Esophagus (tissue), 2 donors: ENCODE data around the gene CMTM7. TPM values are rescaled to one million over a fixed set of nuclear protein-coding genes. Genes with fewer than 3 reads are reported as not detected.
"Not testable (repeated sequence)": the region's sequence is repeated elsewhere in the genome, so short reads cannot be mapped to it uniquely, and the experiment has no call there.

Source experiments
- H3K27ac ChIP-seq, 2 donors: one replicate each; pipeline ENCODE4 v1.5.1; 2013; ENCODE audit warnings: low read depth in 2 of 2, mild to moderate bottlenecking in 2 of 2, inconsistent platforms in 1 of 2, low read length in 1 of 2, moderate library complexity in 1 of 2
- H3K27me3 ChIP-seq, 2 donors: one replicate each; pipeline ENCODE4 v1.6.1; 2013; ENCODE audit warnings: low read length in 2 of 2, control low read depth in 1 of 2, mild to moderate bottlenecking in 1 of 2; ENCODE audit not compliant: insufficient read depth in 2 of 2, control insufficient read depth in 1 of 2
- H3K36me3 ChIP-seq, 2 donors: one replicate each; pipeline ENCODE4 v1.6.1; 2013; ENCODE audit warnings: low read length in 1 of 2; ENCODE audit not compliant: control insufficient read depth in 2 of 2, insufficient read depth in 2 of 2
- H3K4me1 ChIP-seq, 2 donors: one replicate each; pipeline ENCODE4 v1.6.1; 2013; ENCODE audit warnings: low read length in 1 of 2; ENCODE audit not compliant: control insufficient read depth in 2 of 2, insufficient read depth in 2 of 2
- H3K4me3 ChIP-seq, 2 donors: one replicate each; pipeline ENCODE4 v1.5.1; 2013; ENCODE audit warnings: low read length in 2 of 2, mild to moderate bottlenecking in 2 of 2, low read depth in 1 of 2, moderate library complexity in 1 of 2
- H3K9me3 ChIP-seq, 2 donors: one replicate each; pipeline ENCODE4 v1.6.1; 2013; ENCODE audit warnings: mild to moderate bottlenecking in 2 of 2, low read depth in 1 of 2, low read length in 1 of 2, moderate library complexity in 1 of 2; ENCODE audit not compliant: control insufficient read depth in 2 of 2, insufficient read depth in 1 of 2
- WGBS, 2 donors: extraction: QIAGEN DNeasy Blood & Tissue Kit; methylation state at CpG; one replicate each; pipeline ENCODE4 v1.1.7; 2013; 5-methylcytosine and 5-hydroxymethylcytosine counted together
- polyA plus RNA-seq, 2 donors: library from polyadenylated mRNA; stranded (reverse); fragments of 200-250 nt; gene quantifications; one replicate each; pipeline ENCODE4 v1.2.3, GENCODE V29; 2013
- donor health status: healthy with polysubstance abuse.
- donor health status: Bipolar disorder and iron deficiency.

The CMTM7 gene
- polyA plus RNA-seq, 2 donors = 0.79 to 1.6 TPM

DNA sequence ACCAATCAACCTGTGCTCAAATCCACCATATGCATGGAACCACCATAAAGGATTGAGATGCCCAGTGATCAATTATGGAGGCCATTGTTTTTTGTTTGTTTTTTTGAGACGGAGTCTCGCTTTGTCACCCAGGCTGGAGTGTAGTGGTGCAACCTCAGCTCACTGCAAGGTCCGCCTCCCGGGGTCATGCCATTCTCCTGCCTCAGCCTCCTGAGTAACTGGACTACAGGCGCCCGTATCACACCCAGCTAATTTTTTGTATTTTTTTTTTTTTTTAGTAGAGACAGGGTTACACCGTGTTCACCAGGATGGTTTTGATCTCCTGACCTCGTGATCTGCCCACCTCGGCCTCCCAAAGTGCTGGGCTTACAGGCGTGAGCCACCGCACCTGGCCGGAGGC lies 80.5 kb downstream of the CMTM7 start:
- WGBS, 2 donors = 95% methylated on average over 12 of the region's 12 CpGs
- not testable (repeated sequence) for H3K27ac ChIP-seq, H3K4me1 ChIP-seq, H3K27me3 ChIP-seq, H3K9me3 ChIP-seq, H3K36me3 ChIP-seq, H3K4me3 ChIP-seq

DNA sequence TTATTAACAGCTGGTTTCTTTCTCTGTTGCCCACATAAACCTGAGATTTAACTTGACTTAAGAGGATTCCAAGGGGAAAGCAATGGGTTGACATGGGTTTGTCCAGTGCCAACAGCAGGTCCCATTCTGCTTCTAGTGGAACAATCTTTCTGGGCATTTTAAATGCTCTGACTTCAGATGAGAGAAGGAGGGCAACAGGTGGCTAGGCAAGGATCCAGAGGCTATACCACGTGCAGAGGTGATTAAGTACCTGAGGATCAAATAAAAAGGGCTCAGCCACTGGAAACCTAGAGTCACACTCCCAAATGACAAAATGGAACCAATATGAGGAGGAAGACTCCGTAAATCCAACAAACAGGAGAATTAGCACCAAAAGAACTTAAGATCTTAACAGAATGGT lies 82.5 kb downstream of the CMTM7 start:
- no peaks in the 10 kb centered on the region for H3K9me3 ChIP-seq
- peaks cover 0 to 2% of the 10 kb centered on the region in 2 donors for H3K4me1 ChIP-seq
- H3K36me3 ChIP-seq = no peaks in the 10 kb centered on the region
- 87 to 92% methylated on average over 2 of the region's 2 CpGs for WGBS, 2 donors
- no peak overlapping the region for H3K4me3 ChIP-seq
- no peak overlapping the region for H3K27ac ChIP-seq
- no peaks in the 10 kb centered on the region for H3K27me3 ChIP-seq

DNA sequence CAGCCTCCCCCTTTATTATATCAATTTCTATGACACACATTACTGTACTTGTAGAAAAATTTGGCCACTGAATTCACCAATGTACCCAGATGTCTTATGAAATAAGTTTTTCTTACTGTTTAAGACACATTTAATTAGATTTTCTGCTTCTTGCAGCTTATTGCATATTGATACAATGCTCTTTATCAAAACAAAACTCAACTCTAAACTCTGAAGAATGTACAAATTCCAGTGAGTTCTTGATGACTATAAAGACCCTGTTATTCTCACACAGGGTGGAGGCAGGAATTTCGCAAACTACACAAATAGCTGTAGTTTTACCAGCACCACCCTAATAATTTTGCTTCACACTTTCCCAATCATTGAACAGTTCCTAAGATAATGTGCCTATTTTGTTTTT lies 89.0 kb downstream of the CMTM7 start:
- Histone ChIP-seq H3K9me3 (no peaks in the 10 kb centered on the region), H3K4me1 (no peaks in the 10 kb centered on the region), H3K4me3 (no peak overlapping the region), H3K27ac (no peak overlapping the region), H3K36me3 (no peaks in the 10 kb centered on the region), H3K27me3 (no peaks in the 10 kb centered on the region)
- WGBS, 2 donors = 95% methylated on average over 1 of the region's 1 CpG

DNA sequence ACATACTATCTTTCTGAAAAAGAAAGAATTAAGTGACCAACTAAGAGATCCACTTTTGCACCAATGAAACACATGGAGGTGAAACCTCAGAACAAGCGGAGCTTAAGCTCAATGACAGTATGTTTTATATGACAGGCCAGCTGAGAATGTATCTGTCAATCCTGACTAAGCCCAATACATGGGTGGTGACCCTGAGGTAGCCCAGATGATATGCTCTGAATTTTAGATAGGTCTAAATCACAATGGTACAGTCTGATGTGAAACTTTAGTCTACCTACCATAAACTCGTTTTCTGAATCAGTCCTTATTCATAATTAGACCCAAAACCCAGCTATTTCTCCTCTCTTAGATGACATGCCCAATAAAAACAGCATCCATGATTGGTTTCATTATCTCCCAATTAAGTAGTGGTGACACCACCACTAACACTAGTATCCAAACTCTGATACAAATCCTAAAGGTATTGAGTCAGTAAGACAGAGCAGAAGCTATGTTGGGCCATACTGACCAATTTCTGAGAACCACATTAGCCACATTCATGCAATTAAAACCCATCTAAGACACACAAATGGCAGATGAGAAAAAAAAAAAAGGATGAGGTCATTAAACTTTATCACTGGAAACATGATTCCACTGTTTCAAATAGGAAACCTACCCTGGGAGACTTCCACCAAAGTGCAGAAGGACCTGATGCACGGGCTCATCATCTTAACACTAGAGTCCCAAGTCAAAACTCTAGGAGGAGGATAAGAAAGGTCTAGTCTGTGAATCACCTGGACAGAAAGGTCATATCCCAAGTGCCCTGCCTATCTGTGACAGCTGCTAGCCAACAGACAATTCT lies 90.4 kb downstream of the CMTM7 start:
- H3K4me3 ChIP-seq = no peak overlapping the region
- no peaks in the 10 kb centered on the region for H3K9me3 ChIP-seq
- no peaks in the 10 kb centered on the region for H3K36me3 ChIP-seq
- H3K27ac ChIP-seq = no peak overlapping the region
- WGBS, 2 donors = 91 to 95% methylated on average over 3 of the region's 3 CpGs
- H3K27me3 ChIP-seq = no peaks in the 10 kb centered on the region
- H3K4me1 ChIP-seq = no peaks in the 10 kb centered on the region

DNA sequence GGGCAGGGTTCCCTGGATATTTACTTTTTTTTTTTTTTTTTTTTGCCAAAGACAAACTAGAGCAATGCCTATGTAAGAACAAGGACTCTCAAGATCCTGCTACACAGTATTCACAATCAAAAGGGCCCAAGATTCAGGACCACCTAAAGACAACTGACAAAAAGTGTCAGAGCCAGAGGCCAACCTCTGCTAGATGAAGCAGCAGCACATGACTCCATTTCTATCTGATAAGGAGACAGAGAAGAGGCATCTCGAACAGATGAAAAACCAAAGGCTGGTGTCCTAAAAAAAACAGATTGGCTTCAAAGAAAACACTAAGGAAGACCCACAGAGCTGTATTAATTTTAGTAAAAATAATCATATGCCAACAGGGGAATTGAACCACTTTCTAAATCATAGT lies 91.0 kb downstream of the CMTM7 start:
- Histone ChIP-seq H3K27ac (no peak overlapping the region), H3K4me3 (no peak overlapping the region), H3K36me3 (no peaks in the 10 kb centered on the region), H3K27me3 (no peaks in the 10 kb centered on the region), H3K9me3 (no peaks in the 10 kb centered on the region), H3K4me1 (no peaks in the 10 kb centered on the region)
- 87 to 92% methylated on average over 1 of the region's 1 CpG for WGBS, 2 donors

DNA sequence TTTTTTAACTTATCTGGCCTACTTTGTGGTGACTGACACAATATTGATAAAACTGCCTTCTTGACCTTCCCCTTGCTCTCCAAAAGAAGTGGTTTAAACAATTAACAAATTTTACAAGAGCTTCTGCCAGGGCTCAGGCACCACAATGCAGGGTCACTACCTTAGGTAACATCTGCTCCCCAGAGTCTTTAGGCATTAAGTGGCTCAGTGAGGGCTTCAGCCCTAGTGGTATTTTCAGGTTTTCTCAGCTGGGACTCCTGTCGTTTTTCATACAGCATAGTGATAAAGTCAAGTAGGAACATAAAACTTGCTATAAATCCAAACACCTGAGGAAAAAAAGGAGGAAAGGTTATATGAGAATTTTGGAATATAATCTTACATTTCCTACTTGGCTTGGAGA lies 92.1 kb downstream of the CMTM7 start:
- H3K27me3 ChIP-seq = no peaks in the 10 kb centered on the region
- 59 to 75% methylated on average over 1 of the region's 1 CpG for WGBS, 2 donors
- H3K9me3 ChIP-seq = no peaks in the 10 kb centered on the region
- H3K4me3 ChIP-seq = no peak overlapping the region
- no peaks in the 10 kb centered on the region for H3K36me3 ChIP-seq
- H3K4me1 ChIP-seq = no peaks in the 10 kb centered on the region
- no peak overlapping the region for H3K27ac ChIP-seq

DNA sequence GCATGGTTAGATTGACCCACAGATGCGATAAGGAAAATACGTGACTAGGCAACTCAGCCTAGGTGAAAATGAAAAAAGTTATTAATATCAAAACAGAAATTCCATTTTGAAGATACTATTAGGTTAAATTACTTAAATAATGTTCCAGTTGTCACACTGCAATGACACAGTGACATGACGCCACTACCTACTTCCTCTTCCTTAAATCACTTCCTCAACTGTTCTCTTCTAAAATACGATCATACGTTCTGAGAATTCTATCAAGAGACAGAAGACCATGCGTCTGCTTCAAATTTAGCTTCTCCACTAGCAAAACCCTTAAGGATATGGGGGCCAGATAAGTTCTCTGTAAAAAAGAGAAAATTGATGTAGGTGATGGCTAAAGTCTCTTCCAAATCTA lies 92.8 kb downstream of the CMTM7 start:
- Histone ChIP-seq H3K27ac (no peak overlapping the region), H3K4me3 (no peak overlapping the region), H3K27me3 (no peaks in the 10 kb centered on the region), H3K36me3 (no peaks in the 10 kb centered on the region), H3K4me1 (no peaks in the 10 kb centered on the region), H3K9me3 (no peaks in the 10 kb centered on the region)
- 87 to 91% methylated on average over 6 of the region's 6 CpGs for WGBS, 2 donors

DNA sequence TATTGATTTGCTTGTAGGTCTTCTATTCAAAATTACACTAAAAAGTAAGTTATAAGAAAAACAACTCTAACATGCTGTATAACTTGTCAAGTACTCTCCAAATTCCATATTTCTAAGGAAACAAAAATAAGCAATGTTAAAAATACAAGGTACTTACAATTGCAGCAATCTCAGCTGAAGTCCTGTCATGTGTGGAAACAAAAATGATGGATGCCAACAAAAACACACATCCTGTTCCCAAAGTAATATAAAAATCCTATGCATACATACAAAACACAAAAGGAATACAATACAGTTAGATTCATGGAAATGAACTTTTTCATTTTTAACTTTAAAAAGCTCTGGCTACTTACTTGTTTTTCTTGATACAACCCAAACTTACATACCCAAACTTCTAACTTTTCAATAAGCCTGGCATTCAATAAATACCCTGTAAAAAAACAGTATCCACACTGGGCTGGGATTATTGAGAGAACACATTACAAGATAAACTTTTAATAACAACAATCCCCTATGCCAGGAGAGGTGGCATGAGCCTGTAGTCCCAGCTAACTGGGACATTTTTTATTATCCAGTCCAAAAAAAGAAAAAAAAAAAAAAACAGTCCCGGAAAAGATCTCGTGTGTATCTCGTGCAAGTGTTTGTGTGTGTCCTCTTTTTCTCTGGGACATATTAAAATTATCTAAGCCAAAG lies 96.3 kb downstream of the CMTM7 start:
- Histone ChIP-seq H3K4me3 (no peak overlapping the region), H3K9me3 (no peaks in the 10 kb centered on the region), H3K36me3 (no peaks in the 10 kb centered on the region), H3K27me3 (no peaks in the 10 kb centered on the region), H3K4me1 (no peaks in the 10 kb centered on the region), H3K27ac (no peak overlapping the region)
- WGBS, 2 donors = 85 to 92% methylated on average over 3 of the region's 3 CpGs

DNA sequence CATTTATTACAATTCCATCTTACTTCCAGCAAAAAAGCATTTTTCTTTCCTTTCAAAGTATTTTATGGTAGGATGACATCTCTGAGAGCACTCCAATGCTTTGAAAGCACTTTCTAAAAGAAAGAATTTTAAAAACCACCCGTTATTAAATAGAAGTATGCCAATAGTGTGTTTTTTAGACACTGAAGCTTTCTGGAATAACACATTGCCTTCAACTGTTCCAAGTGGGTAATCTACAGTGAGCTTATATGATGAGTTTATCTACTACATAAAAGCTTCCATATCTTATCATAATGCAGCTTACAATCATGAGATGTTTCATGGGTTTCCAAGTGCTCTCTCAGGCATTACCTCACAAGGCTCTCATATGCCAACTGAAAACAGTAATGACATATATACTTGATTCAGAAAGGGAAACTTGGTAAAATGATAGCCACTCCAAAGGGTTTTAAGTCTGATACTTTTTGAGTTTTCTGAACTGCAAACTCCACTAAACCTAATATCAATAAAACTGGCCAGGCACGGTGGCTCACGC lies 96.9 kb downstream of the CMTM7 start:
- no peak overlapping the region for H3K4me3 ChIP-seq
- H3K27ac ChIP-seq = no peak overlapping the region
- no peaks in the 10 kb centered on the region for H3K27me3 ChIP-seq
- H3K4me1 ChIP-seq = no peaks in the 10 kb centered on the region
- no peaks in the 10 kb centered on the region for H3K9me3 ChIP-seq
- WGBS, 2 donors = 88 to 95% methylated on average over 3 of the region's 3 CpGs
- no peaks in the 10 kb centered on the region for H3K36me3 ChIP-seq
